GM19351 (cell line): ENCODE results near the gene SEC24C.
"Not testable (repeated sequence)": the region's sequence is repeated elsewhere in the genome, so short reads cannot be mapped to it uniquely, and the experiment has no call there.

Source experiments
- ATAC-seq: cut with Tn5 transposase; IDR thresholded peaks from one replicate; pipeline ENCODE4 v1.9.1; 2021; ENCODE audit warnings: mild to moderate bottlenecking, moderate library complexity; ENCODE audit not compliant: unreplicated experiment

The SEC24C gene

DNA sequence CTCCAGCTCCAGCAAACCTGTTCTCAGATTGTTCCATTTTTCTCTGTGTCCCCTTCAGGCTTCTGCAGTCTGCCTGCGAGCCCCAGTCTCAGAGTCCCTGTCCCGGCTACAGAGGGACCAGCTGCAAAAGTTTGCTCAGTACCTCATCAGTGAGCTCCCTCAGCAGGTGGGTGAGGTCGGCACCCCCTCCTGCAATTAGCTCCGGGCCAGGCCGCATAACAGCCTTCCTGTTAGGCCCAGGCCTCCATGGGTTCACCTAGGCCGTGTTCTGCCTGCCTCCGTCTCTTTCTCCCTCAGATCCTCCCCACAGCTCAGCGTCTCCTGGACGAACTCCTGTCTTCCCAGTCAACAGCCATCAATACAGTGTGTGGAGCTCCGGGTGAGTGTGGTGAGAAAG is 45.5 kb downstream of the SEC24C start:
- ATAC-seq: no peak

DNA sequence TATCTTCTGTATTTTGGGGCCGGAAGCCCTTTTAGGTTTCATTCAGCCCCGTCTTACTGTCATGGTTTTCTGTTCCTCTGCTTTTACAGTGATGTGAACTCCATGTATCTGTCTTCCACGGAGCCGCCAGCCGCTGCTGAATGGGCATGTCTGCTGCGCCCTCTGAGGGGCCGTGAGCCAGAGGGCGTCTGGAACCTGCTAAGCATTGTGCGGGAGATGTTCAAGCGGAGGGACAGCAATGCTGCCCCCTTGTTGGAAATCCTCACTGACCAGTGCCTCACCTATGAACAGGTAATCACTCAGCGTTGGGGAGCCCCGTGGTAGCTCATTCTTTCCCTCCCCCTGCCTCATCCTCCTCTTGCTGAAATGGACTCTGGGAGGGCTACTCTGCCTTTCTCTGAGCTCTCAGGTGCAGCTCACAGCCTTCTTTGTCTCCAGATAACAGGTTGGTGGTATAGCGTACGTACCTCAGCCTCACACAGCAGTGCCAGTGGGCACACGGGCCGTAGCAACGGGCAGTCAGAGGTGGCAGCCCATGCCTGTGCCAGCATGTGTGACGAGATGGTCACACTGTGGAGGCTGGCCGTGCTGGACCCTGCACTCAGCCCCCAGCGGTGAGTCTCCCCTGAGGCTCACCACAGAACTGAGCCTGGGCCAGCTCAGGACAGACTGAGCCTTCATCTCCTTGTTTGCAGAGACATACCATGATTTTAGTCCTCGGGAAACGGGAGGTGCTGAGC is 46.9 kb downstream of the SEC24C start:
- no peak for ATAC-seq

DNA sequence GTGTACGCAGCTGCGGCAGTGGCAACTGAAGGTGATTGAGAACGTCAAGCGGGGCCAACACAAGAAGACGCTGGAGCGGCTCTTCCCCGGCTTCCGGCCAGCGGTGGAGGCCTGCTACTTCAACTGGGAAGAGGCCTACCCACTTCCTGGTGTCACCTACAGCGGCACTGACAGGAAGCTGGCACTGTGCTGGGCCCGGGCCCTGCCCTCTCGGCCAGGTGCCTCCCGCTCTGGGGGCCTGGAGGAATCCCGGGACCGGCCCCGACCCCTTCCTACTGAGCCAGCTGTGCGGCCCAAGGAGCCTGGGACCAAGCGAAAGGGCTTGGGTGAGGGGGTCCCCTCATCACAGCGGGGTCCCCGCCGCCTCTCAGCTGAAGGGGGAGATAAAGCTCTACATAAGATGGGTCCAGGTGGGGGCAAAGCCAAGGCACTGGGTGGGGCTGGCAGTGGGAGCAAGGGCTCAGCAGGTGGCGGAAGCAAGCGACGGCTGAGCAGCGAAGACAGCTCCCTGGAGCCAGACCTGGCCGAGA is 47.8 kb downstream of the SEC24C start:
- ATAC-seq: no peak

DNA sequence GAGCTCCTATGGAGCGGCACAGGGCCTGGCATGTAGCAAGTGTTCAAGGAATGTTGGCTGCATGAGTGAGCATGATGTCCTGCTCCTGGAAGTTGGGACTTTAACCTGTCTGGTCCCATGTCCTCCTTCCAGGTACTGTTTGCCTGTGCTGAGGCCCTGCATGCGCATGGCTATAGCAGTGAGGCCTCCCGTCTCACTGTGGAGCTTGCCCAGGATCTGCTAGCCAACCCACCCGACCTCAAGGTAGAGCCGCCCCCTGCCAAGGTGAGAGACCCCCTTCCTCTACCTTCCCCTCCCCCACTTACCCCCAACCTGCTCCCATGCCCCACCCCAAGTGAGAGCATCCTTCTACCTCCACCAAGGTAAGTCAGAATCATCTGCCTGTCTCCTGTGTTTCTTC is 49.3 kb downstream of the SEC24C start:
- no peak for ATAC-seq

DNA sequence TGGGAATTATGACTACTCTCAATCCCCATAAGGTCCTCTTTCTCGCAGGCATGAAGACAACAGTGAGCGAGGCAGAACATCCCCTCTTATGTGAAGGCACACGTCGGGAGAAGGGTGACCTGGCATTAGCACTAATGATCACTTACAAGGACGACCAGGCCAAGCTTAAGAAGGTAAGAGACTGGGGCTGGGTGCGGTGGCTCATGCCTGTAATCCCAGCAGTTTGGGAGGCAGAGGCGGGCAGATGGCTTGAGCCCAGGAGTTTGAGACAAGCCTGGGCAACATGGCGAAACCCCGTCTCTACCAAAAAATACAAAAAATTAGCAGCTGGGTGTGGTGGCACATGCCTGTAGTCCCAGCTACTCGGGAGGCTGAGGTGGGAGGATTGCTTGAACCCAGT is 51.3 kb downstream of the SEC24C start:
- not testable (repeated sequence) for ATAC-seq

DNA sequence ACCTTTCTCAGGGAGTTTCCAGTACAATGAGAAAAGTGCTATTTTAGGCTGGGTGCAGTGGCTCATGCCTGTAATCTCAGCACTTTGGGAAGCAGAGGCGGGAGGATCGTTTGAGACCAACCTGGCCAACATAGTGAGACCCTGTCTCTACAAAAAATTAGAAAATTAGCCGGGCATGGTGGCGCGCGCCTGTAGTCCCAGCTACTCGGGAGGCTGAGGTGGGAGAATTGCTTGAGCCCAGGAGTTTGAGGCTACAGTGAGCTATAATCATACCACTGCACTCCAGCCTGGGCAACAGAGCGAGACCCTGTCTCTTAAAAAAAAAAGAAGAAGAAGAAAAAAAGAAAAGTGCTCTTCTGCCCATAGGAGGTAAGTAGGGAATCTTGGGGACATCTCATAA is 51.9 kb downstream of the SEC24C start:
- not testable (repeated sequence) for ATAC-seq

DNA sequence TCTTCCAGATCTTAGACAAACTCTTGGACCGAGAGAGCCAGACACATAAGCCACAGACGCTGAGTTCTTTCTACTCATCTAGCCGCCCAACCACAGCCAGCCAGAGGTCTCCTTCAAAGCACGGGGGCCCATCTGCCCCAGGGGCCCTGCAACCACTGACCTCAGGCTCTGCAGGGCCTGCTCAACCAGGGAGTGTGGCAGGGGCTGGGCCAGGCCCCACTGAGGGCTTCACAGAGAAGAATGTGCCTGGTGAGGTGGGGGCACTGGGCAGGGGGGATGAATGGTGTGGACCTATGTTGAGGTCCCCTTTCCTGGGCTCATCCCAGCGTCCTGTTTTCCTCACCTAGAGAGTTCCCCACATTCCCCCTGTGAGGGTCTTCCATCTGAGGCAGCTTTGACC is 52.6 kb downstream of the SEC24C start:
- no peak for ATAC-seq

DNA sequence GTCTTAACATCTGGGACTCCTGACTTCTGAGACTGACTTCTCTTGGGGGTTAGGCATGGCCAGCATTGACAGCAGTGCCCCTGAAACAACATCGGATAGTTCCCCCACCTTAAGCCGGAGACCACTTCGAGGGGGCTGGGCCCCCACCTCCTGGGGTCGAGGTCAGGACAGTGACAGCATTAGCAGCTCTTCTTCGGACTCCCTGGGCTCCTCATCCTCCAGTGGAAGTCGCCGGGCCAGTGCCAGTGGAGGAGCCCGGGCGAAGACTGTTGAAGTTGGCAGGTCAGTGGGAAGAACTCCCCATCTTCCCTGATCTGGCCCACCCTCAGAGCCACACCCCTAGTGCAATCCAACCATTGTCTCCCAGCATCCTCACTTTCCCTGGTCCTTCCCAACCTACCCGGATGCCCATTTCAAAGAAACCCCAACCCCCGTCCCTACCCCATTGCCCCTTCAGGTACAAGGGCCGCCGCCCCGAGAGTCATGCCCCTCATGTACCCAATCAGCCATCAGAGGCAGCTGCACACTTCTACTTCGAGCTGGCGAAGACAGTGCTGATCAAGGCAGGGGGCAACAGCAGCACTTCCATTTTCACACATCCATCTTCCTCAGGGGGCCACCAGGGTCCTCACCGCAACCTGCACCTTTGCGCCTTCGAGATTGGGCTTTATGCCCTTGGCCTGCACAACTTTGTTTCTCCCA is 53.3 kb downstream of the SEC24C start:
- no peak for ATAC-seq

DNA sequence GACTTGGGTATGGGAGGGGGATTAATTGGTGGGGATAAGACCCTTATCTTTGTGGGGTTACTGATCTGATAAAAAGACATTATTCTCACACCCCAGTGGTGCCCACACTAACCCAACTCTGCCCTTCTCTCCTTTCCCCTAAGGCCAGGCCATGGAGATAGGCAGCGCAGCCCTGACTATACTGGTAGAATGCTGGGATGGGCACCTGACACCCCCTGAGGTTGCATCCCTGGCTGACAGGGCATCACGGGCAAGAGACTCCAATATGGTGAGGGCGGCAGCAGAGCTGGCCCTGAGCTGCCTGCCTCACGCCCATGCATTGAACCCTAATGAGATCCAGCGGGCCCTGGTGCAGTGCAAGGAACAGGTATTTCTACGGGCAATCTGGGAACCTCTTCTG is 53.9 kb downstream of the SEC24C start:
- no peak for ATAC-seq

DNA sequence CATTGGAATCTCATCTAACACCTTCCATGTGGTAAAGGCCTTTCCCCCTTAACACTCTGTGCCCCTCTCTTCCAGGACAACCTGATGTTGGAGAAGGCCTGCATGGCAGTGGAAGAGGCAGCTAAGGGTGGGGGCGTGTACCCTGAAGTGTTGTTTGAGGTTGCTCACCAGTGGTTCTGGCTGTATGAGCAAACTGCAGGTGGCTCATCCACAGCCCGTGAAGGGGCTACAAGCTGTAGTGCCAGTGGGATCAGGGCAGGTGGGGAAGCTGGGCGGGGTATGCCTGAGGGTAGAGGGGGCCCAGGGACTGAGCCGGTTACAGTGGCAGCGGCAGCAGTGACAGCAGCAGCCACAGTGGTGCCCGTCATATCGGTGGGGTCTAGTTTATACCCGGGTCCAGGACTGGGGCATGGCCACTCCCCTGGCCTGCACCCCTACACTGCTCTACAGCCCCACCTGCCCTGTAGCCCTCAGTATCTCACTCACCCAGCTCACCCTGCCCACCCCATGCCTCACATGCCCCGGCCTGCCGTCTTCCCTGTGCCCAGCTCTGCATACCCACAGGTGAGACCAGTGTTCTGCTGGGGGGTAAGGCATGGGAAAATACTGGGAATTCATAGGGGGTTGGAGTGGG is 54.9 kb downstream of the SEC24C start:
- no peak for ATAC-seq

DNA sequence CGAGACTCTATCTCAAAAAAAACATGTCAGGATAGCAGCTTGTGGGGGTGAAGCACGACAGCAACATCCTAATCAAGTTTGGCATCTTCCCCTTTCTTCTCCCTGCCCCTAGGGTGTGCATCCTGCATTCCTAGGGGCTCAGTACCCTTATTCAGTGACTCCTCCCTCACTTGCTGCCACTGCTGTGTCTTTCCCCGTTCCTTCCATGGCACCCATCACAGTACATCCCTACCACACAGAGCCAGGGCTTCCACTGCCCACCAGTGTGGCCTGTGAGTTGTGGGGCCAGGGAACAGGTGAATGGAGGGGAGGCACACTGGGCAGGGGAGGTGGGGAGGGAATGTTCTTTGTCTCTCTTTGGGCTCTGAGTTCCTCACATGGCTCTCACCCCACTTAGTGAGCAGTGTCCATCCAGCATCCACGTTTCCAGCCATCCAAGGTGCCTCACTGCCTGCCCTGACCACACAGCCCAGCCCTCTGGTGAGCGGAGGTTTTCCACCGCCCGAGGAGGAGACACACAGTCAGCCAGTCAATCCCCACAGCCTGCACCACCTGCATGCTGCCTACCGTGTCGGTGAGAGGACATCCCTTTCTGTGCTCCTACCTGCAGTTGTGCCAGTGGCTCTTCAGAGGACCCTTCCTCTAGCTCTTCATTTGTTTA is 55.9 kb downstream of the SEC24C start:
- no peak for ATAC-seq

DNA sequence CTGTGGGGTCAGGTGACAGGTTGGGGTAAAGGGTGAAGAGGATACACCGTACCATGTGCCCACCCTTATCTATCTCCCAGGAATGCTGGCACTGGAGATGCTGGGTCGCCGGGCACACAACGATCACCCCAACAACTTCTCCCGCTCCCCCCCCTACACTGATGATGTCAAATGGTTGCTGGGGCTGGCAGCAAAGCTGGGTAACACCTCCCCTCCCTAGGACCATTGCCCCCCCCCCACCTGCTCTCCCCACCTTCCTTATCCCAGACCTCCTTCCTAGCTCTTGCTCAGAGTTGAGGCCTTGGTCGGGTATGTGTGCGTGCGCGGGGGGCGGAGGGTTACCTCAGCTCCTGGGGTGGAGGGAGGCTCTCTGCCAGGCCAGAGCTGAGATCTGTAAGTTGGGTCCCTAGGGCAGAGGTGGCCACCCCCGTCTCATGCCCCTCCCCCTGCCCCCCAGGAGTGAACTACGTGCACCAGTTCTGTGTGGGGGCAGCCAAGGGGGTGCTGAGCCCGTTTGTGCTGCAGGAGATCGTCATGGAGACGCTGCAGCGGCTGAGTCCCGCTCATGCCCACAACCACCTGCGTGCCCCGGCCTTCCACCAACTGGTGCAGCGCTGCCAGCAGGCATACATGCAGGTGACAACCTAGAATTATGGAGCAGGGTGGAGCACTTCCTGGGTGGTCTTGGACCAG is 56.5 kb downstream of the SEC24C start:
- no peak for ATAC-seq

DNA sequence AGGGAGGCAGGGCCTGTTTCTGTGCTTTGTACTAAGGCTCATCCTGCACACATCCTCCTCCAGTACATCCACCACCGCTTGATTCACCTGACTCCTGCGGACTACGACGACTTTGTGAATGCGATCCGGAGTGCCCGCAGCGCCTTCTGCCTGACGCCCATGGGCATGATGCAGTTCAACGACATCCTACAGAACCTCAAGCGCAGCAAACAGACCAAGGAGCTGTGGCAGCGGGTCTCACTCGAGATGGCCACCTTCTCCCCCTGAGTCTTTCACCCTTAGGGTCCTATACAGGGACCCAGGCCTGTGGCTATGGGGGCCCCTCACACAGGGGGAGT is 57.0 kb downstream of the SEC24C start:
- ATAC-seq: no peak

DNA sequence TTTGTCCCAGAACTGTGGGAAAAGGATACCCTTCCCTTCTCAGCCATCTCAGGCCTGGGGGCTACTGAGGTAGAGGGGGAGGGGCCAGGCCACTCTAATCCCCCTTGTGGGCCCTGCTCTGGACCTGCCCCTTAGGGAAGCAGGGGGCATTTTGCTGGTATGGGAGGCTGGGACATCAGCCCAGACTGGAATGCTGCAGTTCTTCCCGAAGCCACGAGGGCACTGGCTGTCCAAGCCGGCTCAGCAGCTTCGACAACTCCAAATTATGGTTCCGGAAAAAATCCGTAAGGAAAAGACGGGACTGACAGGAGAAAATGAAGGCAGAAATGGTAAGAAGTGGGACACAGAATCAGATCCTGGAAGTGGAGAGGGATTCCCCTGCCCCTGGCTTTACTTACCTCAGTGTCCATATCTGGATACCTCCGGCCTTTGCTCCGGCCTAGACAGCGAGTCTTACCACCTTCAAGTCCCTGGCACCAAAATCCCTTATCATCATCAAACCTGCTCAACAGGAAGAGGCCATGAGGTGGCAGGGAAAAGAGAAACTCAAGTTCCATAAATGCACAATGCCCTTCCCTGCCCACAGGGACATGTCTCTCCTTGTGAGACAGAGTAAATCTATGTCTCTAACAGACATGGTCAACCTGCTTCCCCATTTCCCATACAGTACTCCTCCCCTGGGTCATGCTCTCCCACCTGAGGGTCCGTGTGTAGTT is 58.3 kb downstream of the SEC24C start:
- ATAC-seq: no peak

DNA sequence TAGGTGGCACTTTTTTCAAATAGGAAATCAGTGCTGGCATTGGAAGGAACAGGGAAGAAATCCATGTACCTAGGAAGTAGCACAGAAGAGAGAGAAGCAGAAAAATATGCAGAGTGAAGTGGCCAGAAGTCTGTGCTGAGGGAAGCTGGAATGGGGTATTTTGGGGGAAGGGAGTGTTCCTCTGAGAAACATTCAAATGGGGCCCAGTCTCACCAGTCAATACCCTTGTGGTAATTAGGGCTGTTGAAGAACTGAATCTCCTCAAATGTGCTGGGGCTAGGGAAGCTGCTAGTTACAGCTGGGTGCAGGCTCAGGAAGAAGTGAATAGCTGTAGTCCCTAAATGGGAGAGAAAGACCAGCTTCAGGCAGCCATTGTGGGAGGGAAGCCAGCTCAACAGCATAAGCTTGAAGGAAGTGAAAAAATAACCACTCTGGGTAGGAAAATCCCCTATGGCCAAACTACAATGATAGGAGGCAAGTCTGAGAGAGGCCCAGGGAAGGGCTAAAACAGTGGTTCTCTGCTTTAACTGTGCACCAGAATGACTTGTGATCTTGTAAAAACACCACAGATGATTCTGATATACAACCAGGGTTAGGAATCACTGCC is 59.6 kb downstream of the SEC24C start:
- peak; percentile 83 for ATAC-seq

DNA sequence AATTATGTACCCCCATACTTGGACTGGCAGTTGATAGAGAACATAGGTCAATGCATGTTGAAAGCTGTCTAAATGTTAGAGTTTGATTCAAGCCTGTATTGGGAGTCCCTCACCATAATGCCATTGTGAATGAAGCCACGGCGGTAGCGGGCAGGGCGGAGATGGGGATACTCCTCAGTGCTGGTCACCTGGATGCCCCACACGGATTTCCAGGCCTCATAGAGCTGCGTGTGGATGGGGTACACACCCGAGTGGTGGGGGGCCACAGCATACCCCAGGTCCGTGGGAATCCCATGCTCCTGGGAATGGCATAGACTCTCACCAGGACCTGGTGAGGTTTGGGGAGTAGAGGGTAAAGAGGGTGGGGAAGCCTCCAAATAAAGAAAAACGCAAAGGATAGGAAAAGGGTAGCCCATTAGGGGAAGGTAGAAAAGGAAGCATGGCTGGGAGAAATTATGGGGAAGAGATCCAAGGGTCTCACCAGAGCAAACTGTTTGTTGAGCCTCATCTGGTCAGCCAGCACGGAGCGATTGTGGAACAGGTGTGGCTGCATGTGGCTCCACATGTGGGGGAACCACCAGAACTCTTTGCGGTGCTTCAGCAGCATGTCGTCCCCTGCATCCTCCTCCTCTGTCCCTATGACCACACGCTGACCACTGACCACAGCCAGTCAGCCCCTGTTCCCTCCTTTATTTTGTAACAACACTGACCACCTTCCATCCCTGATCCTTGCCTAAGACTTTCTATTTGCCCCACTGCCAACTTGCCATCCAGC is 62.2 kb downstream of the SEC24C start:
- no peak for ATAC-seq

DNA sequence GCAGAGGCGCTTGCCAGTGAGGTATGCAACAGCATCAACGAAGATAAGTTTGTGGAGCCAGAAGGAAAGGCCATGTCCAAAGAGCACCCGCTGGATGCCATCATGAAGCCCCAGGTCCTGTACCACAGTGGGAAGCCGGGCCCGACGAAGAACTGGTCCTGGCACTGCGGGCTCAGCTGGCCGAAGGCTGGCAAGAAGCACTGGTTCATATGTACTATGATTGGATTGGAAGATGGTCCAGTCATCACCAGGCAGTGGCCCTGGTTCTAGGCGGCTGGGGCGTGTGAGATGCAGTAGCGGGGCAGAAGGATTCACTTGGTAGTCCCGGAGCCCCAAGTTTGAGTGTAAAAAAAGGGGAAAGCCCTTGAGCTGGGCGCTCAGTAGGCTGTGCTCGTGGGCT is 63.3 kb downstream of the SEC24C start:
- ATAC-seq: no peak

DNA sequence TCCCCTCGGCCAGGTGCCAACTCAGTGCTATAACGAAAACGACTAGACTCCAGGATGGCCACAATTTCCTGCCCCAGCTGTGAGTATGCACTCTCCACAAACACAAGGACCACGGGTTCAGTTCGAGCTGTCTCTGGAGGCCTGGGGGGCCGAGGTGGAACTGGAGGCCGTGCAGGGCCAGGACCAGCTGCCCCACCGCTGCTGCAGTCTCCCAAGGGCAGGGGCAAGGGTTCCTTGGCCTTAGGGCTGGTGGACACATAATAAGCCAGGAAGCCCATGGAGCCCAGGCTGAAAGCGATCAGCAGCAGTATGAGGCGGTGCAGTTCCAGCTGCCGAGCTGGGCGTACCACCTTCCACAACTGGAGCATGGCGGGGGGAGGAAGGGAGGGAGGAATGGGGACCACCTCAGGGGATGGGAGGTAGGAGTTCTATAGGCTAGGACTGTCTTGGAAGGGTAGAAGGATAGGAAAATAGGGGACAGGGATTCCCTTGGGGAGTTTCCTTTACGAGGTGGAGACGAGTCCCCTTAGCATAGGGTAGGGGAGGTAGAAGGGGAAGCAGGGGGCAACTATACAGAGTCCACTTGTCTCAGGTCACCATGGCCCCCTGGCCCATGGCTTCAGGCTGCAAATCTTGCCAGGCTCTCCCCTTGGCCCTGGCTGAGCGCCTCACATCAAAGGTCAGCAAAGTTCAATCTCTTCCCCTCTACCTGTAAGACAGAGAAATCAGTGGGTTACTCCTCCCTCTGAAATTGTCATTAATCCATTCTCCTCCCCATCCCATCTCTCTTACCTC is 64.0 kb downstream of the SEC24C start:
- no peak for ATAC-seq
